ENCODE results near the gene AKAP1.

GRCh38 chr17:57105591-57105990 lies 20.5 kb downstream of the AKAP1 start:
- TF ChIP-seq SUZ12 (IDR thresholded peaks at IDR 0.05; ENCODE audit: extremely low read depth, insufficient read depth, insufficient read length) (no peak), YY1 (IDR thresholded peaks at IDR 0.05; ENCODE audit: insufficient read depth, insufficient read length) (no peak), ZNF274 (IDR thresholded peaks at IDR 0.05; ENCODE audit: low read depth, low read length) (no peak)

Measured in NT2/D1 (cell line).